Measurements from ENCODE around the gene RBPJ.

RBPJ gene

DNA sequence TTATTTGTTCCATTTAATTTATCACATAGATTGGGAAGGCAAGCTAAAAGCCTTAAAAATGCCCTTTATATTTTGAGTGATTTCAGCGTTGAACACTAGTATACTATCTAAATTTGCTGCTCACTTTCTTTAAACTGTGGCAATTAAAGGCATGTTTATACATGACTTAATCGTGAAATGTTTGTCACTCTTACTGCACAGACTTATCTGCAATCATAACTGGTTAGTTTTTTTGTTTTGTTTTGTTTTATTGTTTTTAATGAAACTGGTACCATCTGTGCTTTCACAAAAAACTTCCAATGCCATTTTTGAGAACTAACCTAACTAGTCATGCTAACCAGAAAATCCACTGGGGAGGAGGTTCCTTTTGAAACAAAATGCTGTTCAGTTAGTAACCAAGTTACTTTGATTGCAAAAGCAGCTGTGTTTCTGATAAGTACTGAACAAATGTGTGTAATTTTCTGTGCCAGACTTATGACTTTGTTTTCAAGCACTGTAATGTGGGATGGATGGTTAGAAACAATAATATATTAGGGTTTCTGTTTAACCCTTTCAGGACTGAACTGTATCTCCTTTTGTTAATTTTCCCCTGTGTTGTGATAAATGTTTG lies 113.3 kb downstream of the RBPJ start:
- Histone ChIP-seq H2BK12ac (ENCODE audit: low read length in 2 of 2) (no peak overlapping the region), H3K4ac (ENCODE audit: low read depth in 1 of 2, low read length in 2 of 2) (no peak overlapping the region), H3K4me3 (ENCODE audit: insufficient read depth in 1 of 2, low read depth in 1 of 2, low read length in 2 of 2) (no peak overlapping the region), H3K79me1 (replicated peaks; ENCODE audit: low read length, poor library complexity, severe bottlenecking) (peaks cover 6% of the 10 kb centered on the region), H3K23ac (ENCODE audit: low read length in 2 of 2) (no peak overlapping the region), H2BK120ac (ENCODE audit: low read depth, low read length) (no peak overlapping the region), H3K14ac (ENCODE audit: low read length in 2 of 2) (no peak overlapping the region), H3K4me1 (ENCODE audit: control insufficient read depth, insufficient read depth, low read depth, low read length) (no peaks in the 10 kb centered on the region), H3K36me3 (ENCODE audit: control insufficient read depth in 1 of 2, insufficient read depth in 2 of 2, low read depth in 1 of 2, low read length in 2 of 2) (peaks cover 15 to 99% of the 10 kb centered on the region in 2 experiments), H3K4me2 (ENCODE audit: low read length, poor library complexity, severe bottlenecking) (no peak overlapping the region), H4K8ac (ENCODE audit: low read length) (no peak overlapping the region), H3K9me3 (ENCODE audit: control insufficient read depth, low read length) (no peaks in the 10 kb centered on the region), H3K18ac (ENCODE audit: low read depth in 1 of 2, low read length in 2 of 2) (no peak overlapping the region), H2BK5ac (ENCODE audit: low read depth, low read length, poor library complexity, severe bottlenecking) (no peak overlapping the region), H3K27me3 (ENCODE audit: control insufficient read depth in 1 of 2, insufficient read depth in 1 of 2, low read length in 2 of 2) (no peaks in the 10 kb centered on the region), H2BK15ac (ENCODE audit: low read depth, poor library complexity, severe bottlenecking) (no peak overlapping the region), H2AFZ (ENCODE audit: low read depth, low read length) (no peak overlapping the region), H3K9ac (ENCODE audit: low read length) (peak overlapping the region; percentile 70), H3K27ac (ENCODE audit: low read length, poor library complexity, severe bottlenecking) (no peak overlapping the region), H2AK5ac (ENCODE audit: low read length, severe bottlenecking) (no peak overlapping the region), H4K91ac (ENCODE audit: low read length) (no peak overlapping the region)
- DNase-seq, result no peak
- no CpG with 5 or more reads among the region's 2 CpGs for WGBS

DNA sequence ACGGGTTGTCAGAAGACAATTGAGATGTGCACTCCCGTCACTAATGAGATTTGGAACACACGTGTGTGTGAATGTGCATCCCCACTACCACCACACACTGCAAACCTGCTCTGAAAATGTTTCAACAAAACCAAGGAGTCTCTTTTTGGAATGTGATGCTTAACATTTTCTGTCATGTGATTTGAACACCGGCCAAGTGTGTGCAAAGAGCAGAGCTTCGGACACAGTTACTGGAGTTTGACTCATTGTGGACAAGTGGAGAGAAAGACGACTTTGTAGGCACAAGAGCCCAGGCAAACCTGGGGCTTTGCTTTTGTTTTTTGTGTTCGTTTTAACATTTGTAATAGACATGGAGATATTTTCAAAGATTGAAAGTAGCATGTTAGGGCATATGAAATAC lies 120.3 kb downstream of the RBPJ start:
- Histone ChIP-seq H4K8ac (ENCODE audit: low read length) (no peak overlapping the region), H3K4me2 (ENCODE audit: low read length, poor library complexity, severe bottlenecking) (no peak overlapping the region), H3K27me3 (ENCODE audit: control insufficient read depth in 1 of 2, insufficient read depth in 1 of 2, low read length in 2 of 2) (no peaks in the 10 kb centered on the region), H3K9me3 (ENCODE audit: control insufficient read depth, low read length) (no peaks in the 10 kb centered on the region), H3K23ac (ENCODE audit: low read length in 2 of 2) (no peak overlapping the region), H3K79me1 (replicated peaks; ENCODE audit: low read length, poor library complexity, severe bottlenecking) (no peaks in the 10 kb centered on the region), H2BK5ac (ENCODE audit: low read depth, low read length, poor library complexity, severe bottlenecking) (no peak overlapping the region), H3K4me1 (ENCODE audit: control insufficient read depth, insufficient read depth, low read depth, low read length) (peaks cover 4% of the 10 kb centered on the region), H2AK5ac (ENCODE audit: low read length, severe bottlenecking) (no peak overlapping the region), H3K4ac (ENCODE audit: low read depth in 1 of 2, low read length in 2 of 2) (no peak overlapping the region), H2BK120ac (ENCODE audit: low read depth, low read length) (no peak overlapping the region), H3K9ac (ENCODE audit: low read length) (no peak overlapping the region), H3K4me3 (ENCODE audit: insufficient read depth in 1 of 2, low read depth in 1 of 2, low read length in 2 of 2) (no peak overlapping the region), H4K91ac (ENCODE audit: low read length) (no peak overlapping the region), H3K18ac (ENCODE audit: low read depth in 1 of 2, low read length in 2 of 2) (no peak overlapping the region), H2BK12ac (ENCODE audit: low read length in 2 of 2) (no peak overlapping the region), H3K36me3 (ENCODE audit: control insufficient read depth in 1 of 2, insufficient read depth in 2 of 2, low read depth in 1 of 2, low read length in 2 of 2) (peaks cover 9 to 61% of the 10 kb centered on the region in 2 experiments), H3K27ac (ENCODE audit: low read length, poor library complexity, severe bottlenecking) (no peak overlapping the region), H3K14ac (ENCODE audit: low read length in 2 of 2) (no peak overlapping the region), H2BK15ac (ENCODE audit: low read depth, poor library complexity, severe bottlenecking) (no peak overlapping the region), H2AFZ (ENCODE audit: low read depth, low read length) (no peak overlapping the region)
- WGBS, result 81% methylated on average over 5 of the region's 7 CpGs
- no peak for DNase-seq

DNA sequence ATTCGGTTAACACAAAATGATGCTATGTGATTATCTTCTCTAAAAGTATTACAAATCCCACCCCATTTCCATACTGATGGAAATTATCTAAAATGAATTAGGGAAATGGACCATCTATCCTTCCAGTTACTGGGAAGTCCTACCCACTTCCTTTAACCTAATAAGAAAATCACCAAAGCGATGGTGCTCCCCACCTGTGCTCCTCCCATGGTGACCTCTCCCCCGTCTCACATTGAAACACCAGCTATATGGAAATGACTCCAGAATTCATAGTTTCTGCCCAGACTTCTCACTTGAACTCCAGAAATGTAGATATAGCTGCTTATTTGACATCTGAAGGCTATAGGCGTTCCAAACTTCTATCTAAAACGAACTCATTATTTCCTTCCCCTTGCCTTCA lies 121.0 kb downstream of the RBPJ start:
- Histone ChIP-seq H4K8ac (ENCODE audit: low read length) (no peak overlapping the region), H2BK120ac (ENCODE audit: low read depth, low read length) (no peak overlapping the region), H3K4me3 (ENCODE audit: insufficient read depth in 1 of 2, low read depth in 1 of 2, low read length in 2 of 2) (no peak overlapping the region), H3K9me3 (ENCODE audit: control insufficient read depth, low read length) (no peaks in the 10 kb centered on the region), H2AK5ac (ENCODE audit: low read length, severe bottlenecking) (no peak overlapping the region), H3K27ac (ENCODE audit: low read length, poor library complexity, severe bottlenecking) (no peak overlapping the region), H3K9ac (ENCODE audit: low read length) (no peak overlapping the region), H2AFZ (ENCODE audit: low read depth, low read length) (no peak overlapping the region), H3K23ac (ENCODE audit: low read length in 2 of 2) (no peak overlapping the region), H3K4me1 (ENCODE audit: control insufficient read depth, insufficient read depth, low read depth, low read length) (peaks cover 4% of the 10 kb centered on the region), H3K79me1 (replicated peaks; ENCODE audit: low read length, poor library complexity, severe bottlenecking) (no peaks in the 10 kb centered on the region), H4K91ac (ENCODE audit: low read length) (no peak overlapping the region), H2BK5ac (ENCODE audit: low read depth, low read length, poor library complexity, severe bottlenecking) (no peak overlapping the region), H2BK12ac (ENCODE audit: low read length in 2 of 2) (no peak overlapping the region), H2BK15ac (ENCODE audit: low read depth, poor library complexity, severe bottlenecking) (no peak overlapping the region), H3K14ac (ENCODE audit: low read length in 2 of 2) (no peak overlapping the region), H3K27me3 (ENCODE audit: control insufficient read depth in 1 of 2, insufficient read depth in 1 of 2, low read length in 2 of 2) (no peaks in the 10 kb centered on the region), H3K4me2 (ENCODE audit: low read length, poor library complexity, severe bottlenecking) (no peak overlapping the region), H3K36me3 (ENCODE audit: control insufficient read depth in 1 of 2, insufficient read depth in 2 of 2, low read depth in 1 of 2, low read length in 2 of 2) (peaks cover 9 to 54% of the 10 kb centered on the region in 2 experiments), H3K18ac (ENCODE audit: low read depth in 1 of 2, low read length in 2 of 2) (no peak overlapping the region), H3K4ac (ENCODE audit: low read depth in 1 of 2, low read length in 2 of 2) (no peak overlapping the region)
- DNase-seq, result no peak
- 97% methylated on average over 4 of the region's 5 CpGs for WGBS

DNA sequence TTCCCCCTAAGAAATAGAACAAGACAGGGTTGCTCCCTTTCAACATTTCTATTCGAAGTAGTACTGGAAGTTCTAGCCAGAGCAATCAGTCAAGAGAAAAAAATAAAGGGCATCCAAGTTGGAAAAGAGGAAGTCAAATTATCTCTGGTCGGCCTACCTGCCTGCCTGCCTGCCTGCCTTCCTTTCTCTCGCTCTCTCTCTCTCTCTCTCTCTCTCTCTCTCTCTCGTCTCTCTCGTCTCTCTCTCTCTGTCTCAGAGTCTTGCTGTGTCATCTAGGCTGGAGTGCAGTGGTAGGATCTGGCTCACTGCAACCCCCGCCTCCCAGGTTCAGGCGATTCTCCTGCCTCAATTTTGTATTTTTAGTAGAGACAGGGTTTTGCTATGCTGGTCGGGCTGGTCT lies 126.6 kb downstream of the RBPJ start:
- 97% methylated on average over 6 of the region's 8 CpGs for WGBS
- Histone ChIP-seq H2AFZ (ENCODE audit: low read depth, low read length) (no peak overlapping the region), H3K79me1 (replicated peaks; ENCODE audit: low read length, poor library complexity, severe bottlenecking) (no peaks in the 10 kb centered on the region), H2AK5ac (ENCODE audit: low read length, severe bottlenecking) (no peak overlapping the region), H4K8ac (ENCODE audit: low read length) (no peak overlapping the region), H3K4me1 (ENCODE audit: control insufficient read depth, insufficient read depth, low read depth, low read length) (no peaks in the 10 kb centered on the region), H3K18ac (ENCODE audit: low read depth in 1 of 2, low read length in 2 of 2) (no peak overlapping the region), H3K4me2 (ENCODE audit: low read length, poor library complexity, severe bottlenecking) (no peak overlapping the region), H2BK15ac (ENCODE audit: low read depth, poor library complexity, severe bottlenecking) (no peak overlapping the region), H3K27ac (ENCODE audit: low read length, poor library complexity, severe bottlenecking) (no peak overlapping the region), H3K4ac (ENCODE audit: low read depth in 1 of 2, low read length in 2 of 2) (no peak overlapping the region), H2BK5ac (ENCODE audit: low read depth, low read length, poor library complexity, severe bottlenecking) (no peak overlapping the region), H3K14ac (ENCODE audit: low read length in 2 of 2) (no peak overlapping the region), H3K9ac (ENCODE audit: low read length) (no peak overlapping the region), H3K23ac (ENCODE audit: low read length in 2 of 2) (no peak overlapping the region), H2BK120ac (ENCODE audit: low read depth, low read length) (no peak overlapping the region), H3K27me3 (ENCODE audit: control insufficient read depth in 1 of 2, insufficient read depth in 1 of 2, low read length in 2 of 2) (no peaks in the 10 kb centered on the region), H3K36me3 (ENCODE audit: control insufficient read depth in 1 of 2, insufficient read depth in 2 of 2, low read depth in 1 of 2, low read length in 2 of 2) (no peaks in the 10 kb centered on the region), H2BK12ac (ENCODE audit: low read length in 2 of 2) (no peak overlapping the region), H3K4me3 (ENCODE audit: insufficient read depth in 1 of 2, low read depth in 1 of 2, low read length in 2 of 2) (no peak overlapping the region), H3K9me3 (ENCODE audit: control insufficient read depth, low read length) (no peaks in the 10 kb centered on the region), H4K91ac (ENCODE audit: low read length) (no peak overlapping the region)
- DNase-seq, result no peak
